K562 (cell line): ENCODE data around the gene GAPT. TPM values are rescaled to one million over a fixed set of nuclear protein-coding genes. Genes with fewer than 3 reads are reported as not detected.

Source experiments
- ATAC-seq: fragments of 200-7000 bp; cut with Tn5 transposase; 3 replicates; pipeline ENCODE4 v1.9.1; 2020; ENCODE audit warnings: moderate library complexity
- BruUV-seq: library from RNA; stranded (reverse); fragments of 400-500 nt; replicated peaks from 2 replicates; lab custom pipeline; 2021; lab: Mats Ljungman, UMichigan
- CTCF ChIA-PET: fragments of 300-600 bp; formaldehyde crosslinking; extraction: SDS; loops from one replicate; lab custom pipeline; 2021; ENCODE audit warnings: low intra/inter-chr PET ratio; lab: Yijun Ruan, JAX
- POLR2A ChIA-PET: fragments of 300-600, 350-650 bp; sonication (Branson Sonifier 250); formaldehyde crosslinking; extraction: SDS; loops from one replicate; lab custom pipeline; 2021; ENCODE audit warnings: antibody characterized with exemption, inconsistent platforms; lab: Yijun Ruan, JAX
- DNase-seq, 4 experiments: peaks; one replicate each; pipeline versions ENCODE4 v3.0.0 to v3.0.0-alpha.2; 2011 to 2018; ENCODE audit warnings: low spot score in 3 of 4, mixed read lengths in 3 of 4; ENCODE audit errors: extremely low read depth in 1 of 4
- FAIRE-seq: peaks from 2 replicates; lab custom pipeline; 2011; peaks lifted over from hg19 to GRCh38; lab: Jason Lieb, UNC
- H2AFZ ChIP-seq: 2 replicates; pipeline ENCODE4 v1.6.0; 2011; ENCODE audit warnings: low read depth, low read length, control low read depth, inconsistent platforms
- H3K27ac ChIP-seq: fragments of 200-600 bp; 3 replicates; pipeline ENCODE4 v1.8.0; 2011; ENCODE audit warnings: low read depth, mild to moderate bottlenecking, control low read depth, inconsistent platforms, low read length, moderate library complexity, mixed read lengths; ENCODE audit errors: extremely low read depth
- H3K27me3 ChIP-seq, 2 experiments: fragments of 300-600 bp in 1 of 2; 2 replicates in 1 of 2; 3 replicates in 1 of 2; pipeline versions ENCODE4 v1.6.0 to v1.8.0; 2011; ENCODE audit warnings: inconsistent platforms in 2 of 2, low read length in 2 of 2, mild to moderate bottlenecking in 1 of 2, mixed read lengths in 1 of 2, moderate library complexity in 1 of 2; ENCODE audit not compliant: control insufficient read depth in 2 of 2, insufficient read depth in 2 of 2
- H3K36me3 ChIP-seq: fragments of 300-600 bp; 3 replicates; pipeline ENCODE4 v1.8.0; 2011; ENCODE audit warnings: mild to moderate bottlenecking, low read length, inconsistent platforms; ENCODE audit not compliant: control insufficient read depth, insufficient read depth
- H3K4me1 ChIP-seq, 2 experiments: fragments of 200-600 bp in 1 of 2; replicated peaks in 1 of 2; 2 replicates in 1 of 2; 3 replicates in 1 of 2; pipeline versions ENCODE4 v1.5.1 to v1.8.0; 2011; ENCODE audit warnings: inconsistent platforms in 2 of 2, low read length in 2 of 2, mild to moderate bottlenecking in 1 of 2, mixed read lengths in 1 of 2, moderate library complexity in 1 of 2; ENCODE audit not compliant: control insufficient read depth in 2 of 2, insufficient read depth in 2 of 2
- H3K4me2 ChIP-seq: 2 replicates; pipeline ENCODE4 v1.6.1; 2011; ENCODE audit warnings: low read length, control low read depth, inconsistent platforms, mixed read lengths; ENCODE audit not compliant: insufficient read depth
- H3K4me3 ChIP-seq: fragments of 200-600 bp; sonication (generic), shearing (Covaris generic); 2 replicates; pipeline ENCODE4 v1.5.1; 2016; ENCODE audit warnings: control low read depth, inconsistent platforms
- H3K79me2 ChIP-seq: fragments of 200-600 bp; 3 replicates; pipeline ENCODE4 v1.8.0; 2011; ENCODE audit warnings: low read length, inconsistent platforms; ENCODE audit not compliant: control insufficient read depth, insufficient read depth
- H3K9ac ChIP-seq, 2 experiments: 2 replicates each; pipeline versions ENCODE4 v1.6.0 to v1.6.1; 2011; ENCODE audit warnings: low read depth in 2 of 2, low read length in 2 of 2, control low read depth in 1 of 2, inconsistent platforms in 1 of 2, mild to moderate bottlenecking in 1 of 2, mixed read lengths in 1 of 2; ENCODE audit not compliant: insufficient read depth in 1 of 2
- H3K9me1 ChIP-seq: one replicate; pipeline ENCODE4 v1.6.0; 2011; ENCODE audit warnings: inconsistent platforms, mild to moderate bottlenecking, low read length, moderate library complexity; ENCODE audit not compliant: control insufficient read depth, insufficient read depth
- H3K9me3 ChIP-seq: replicated peaks from 2 replicates; pipeline ENCODE4 v1.5.1; 2011; ENCODE audit warnings: low read depth, low read length, inconsistent platforms; ENCODE audit not compliant: control insufficient read depth, insufficient read depth
- H4K20me1 ChIP-seq: replicated peaks from 2 replicates; pipeline ENCODE4 v1.6.1; 2011; ENCODE audit warnings: low read length, inconsistent platforms, mixed read lengths; ENCODE audit not compliant: control insufficient read depth, insufficient read depth
- BCOR ChIP-seq: fragments of 450-650 bp; IDR thresholded peaks from 2 replicates; pipeline ENCODE4 v1.6.1; 2016
- CBX8 ChIP-seq: fragments of 200-600 bp; sonication (generic); IDR thresholded peaks from 2 replicates; pipeline ENCODE4 v1.6.1; 2012; ENCODE audit warnings: borderline replicate concordance, mixed run types, low read depth, mild to moderate bottlenecking, moderate library complexity, mixed read lengths, low read length, control low read depth, inconsistent platforms; ENCODE audit not compliant: poor library complexity, severe bottlenecking; ENCODE audit errors: extremely low read depth
- PML ChIP-seq: IDR thresholded peaks from 2 replicates; pipeline ENCODE4 v1.6.1; 2012; ENCODE audit warnings: low read length, inconsistent platforms
- SLC30A9 ChIP-seq: fragments of 250-450 bp; sonication (Bioruptor Pico); IDR thresholded peaks from 2 replicates; pipeline ENCODE4 v1.8.0; 2022; ENCODE audit warnings: mild to moderate bottlenecking, moderate library complexity
- SMARCA4 ChIP-seq: fragments of 450-650 bp; IDR thresholded peaks from 2 replicates; pipeline ENCODE4 v1.6.1; 2016
- THRAP3 ChIP-seq: fragments of 450-650 bp; IDR thresholded peaks from 2 replicates; pipeline ENCODE4 v1.6.1; 2016; ENCODE audit warnings: mild to moderate bottlenecking, inconsistent platforms, borderline replicate concordance
- ZNF277 ChIP-seq: fragments of 250-450 bp; sonication (Bioruptor Pico); IDR thresholded peaks from 2 replicates; pipeline ENCODE4 v1.8.0; 2022; ENCODE audit warnings: inconsistent platforms, mild to moderate bottlenecking, moderate library complexity, borderline replicate concordance
- ZNF79 ChIP-seq: fragments of 250-450 bp; sonication (Bioruptor Pico); IDR thresholded peaks from 2 replicates; pipeline ENCODE4 v1.4.0; 2020; ENCODE audit warnings: low read depth, mild to moderate bottlenecking, moderate library complexity
- WGBS: fragments of 100-300 bp; shearing (Covaris generic); methylation state at CpG from one replicate; pipeline ENCODE4 v1.1.6; 2016; ENCODE audit warnings: low coverage, mixed read lengths; ENCODE audit not compliant: insufficient coverage; ENCODE audit errors: missing lambda C conversion rate; 5-methylcytosine and 5-hydroxymethylcytosine counted together
- in situ Hi-C: fragments of 300-500 bp; cut with MboI; formaldehyde crosslinking; loops from 4 replicates; pipeline ENCODE4 v1.15.0; 2018; ENCODE audit warnings: inconsistent platforms, mixed read lengths
- intact Hi-C: fragments of 100-400 bp; cut with micrococcal nuclease; formaldehyde crosslinking; loops from 2 replicates; pipeline ENCODE4 v1.14.2; 2022
- polyA plus RNA-seq, 8 experiments: library from polyadenylated mRNA; depleted of rRNA in 4 of 8; stranded (reverse) in 5 of 8; unstranded in 3 of 8; fragments of >200 nt; fragmentation: Nextera tagmentation in 2 of 8; fragmentation: Illumina TruSeq in 1 of 8; extraction: Ambion mirVana in 2 of 8; extraction: Trizol in 1 of 8; gene quantifications; 2 replicates each; pipeline versions ENCODE4 v1.2.1 to v1.2.3, GENCODE V29; 2011 to 2014; ENCODE audit warnings: inconsistent platforms in 1 of 8, missing spikeins in 1 of 8
- total RNA-seq, 7 experiments: library from RNA; depleted of rRNA in 6 of 7; stranded (reverse); fragments of >200 nt in 6 of 7; fragmentation: Illumina TruSeq in 2 of 7; extraction: Trizol in 2 of 7; gene quantifications; 2 replicates each; pipeline versions ENCODE4 v1.2.1 to v1.2.3, GENCODE V29; 2011 to 2021; ENCODE audit warnings: low replicate concordance in 1 of 7

The GAPT gene
- total and polyA plus RNA-seq, 9 of the 15 experiments (the other 6 are each of a cell fraction or from before 2014, with no cell fraction given): not detected

- POLR2A ChIA-PET: interaction anchor here (0.7 kb wide), 1 partner anchor 351 kb away, joined by 5 read pairs; no protein-coding TSS in a partner anchor
- no peak overlapping the region for H3K4me3 ChIP-seq
- in situ Hi-C loops: no loop called here
- H2AFZ ChIP-seq: no peak overlapping the region
- H3K9me3 ChIP-seq: no peaks in the 10 kb centered on the region
- TF ChIP-seq CBX8: no peak
- no peak for TF ChIP-seq BCOR
- TF ChIP-seq PML: no peak
- no peak for TF ChIP-seq SMARCA4
- TF ChIP-seq ZNF79 (CRISPR knock-in tag): no peak
- TF ChIP-seq THRAP3: no peak
- no peak for TF ChIP-seq SLC30A9 (CRISPR knock-in tag)
- no peak for TF ChIP-seq ZNF277 (CRISPR knock-in tag)
- TF ChIP-seq, all 486 proteins: peak for 0
- Histone ChIP-seq H3K27me3 (no peaks in the 10 kb centered on the region), H3K4me1 (no peaks in the 10 kb centered on the region), H3K9ac (no peak overlapping the region), H3K27ac (no peak overlapping the region), H3K36me3 (no peaks in the 10 kb centered on the region), H4K20me1 (no peaks in the 10 kb centered on the region), H3K4me2 (no peak overlapping the region), H3K9me1 (no peaks in the 10 kb centered on the region), H3K79me2 (no peaks in the 10 kb centered on the region)
- BruUV-seq: no TSS peak
- intact Hi-C loops: loop anchor here (5.0 kb wide), 1 partner anchor 352 kb away; no protein-coding TSS in a partner anchor
- FAIRE-seq (no peak), DNase-seq (no peak), ATAC-seq (no peak)
- WGBS: 0% methylated on average over 2 of the region's 2 CpGs
- CTCF ChIA-PET: no interaction called here
Measured at GRCh38 chr5:58499941-58500340, 8.7 kb downstream of the GAPT start.
